NCI-H146 treated with DMSO at 0.1 percent for 48 hours (cell line): ENCODE measurements around the gene ATP6V1B1.

ENCODE experiments used
- DNase-seq: peaks from one replicate; lab custom pipeline; 2025; ENCODE audit not compliant: unreplicated experiment; lab: John Stamatoyannopoulos, UW

Gene ATP6V1B1

DNA sequence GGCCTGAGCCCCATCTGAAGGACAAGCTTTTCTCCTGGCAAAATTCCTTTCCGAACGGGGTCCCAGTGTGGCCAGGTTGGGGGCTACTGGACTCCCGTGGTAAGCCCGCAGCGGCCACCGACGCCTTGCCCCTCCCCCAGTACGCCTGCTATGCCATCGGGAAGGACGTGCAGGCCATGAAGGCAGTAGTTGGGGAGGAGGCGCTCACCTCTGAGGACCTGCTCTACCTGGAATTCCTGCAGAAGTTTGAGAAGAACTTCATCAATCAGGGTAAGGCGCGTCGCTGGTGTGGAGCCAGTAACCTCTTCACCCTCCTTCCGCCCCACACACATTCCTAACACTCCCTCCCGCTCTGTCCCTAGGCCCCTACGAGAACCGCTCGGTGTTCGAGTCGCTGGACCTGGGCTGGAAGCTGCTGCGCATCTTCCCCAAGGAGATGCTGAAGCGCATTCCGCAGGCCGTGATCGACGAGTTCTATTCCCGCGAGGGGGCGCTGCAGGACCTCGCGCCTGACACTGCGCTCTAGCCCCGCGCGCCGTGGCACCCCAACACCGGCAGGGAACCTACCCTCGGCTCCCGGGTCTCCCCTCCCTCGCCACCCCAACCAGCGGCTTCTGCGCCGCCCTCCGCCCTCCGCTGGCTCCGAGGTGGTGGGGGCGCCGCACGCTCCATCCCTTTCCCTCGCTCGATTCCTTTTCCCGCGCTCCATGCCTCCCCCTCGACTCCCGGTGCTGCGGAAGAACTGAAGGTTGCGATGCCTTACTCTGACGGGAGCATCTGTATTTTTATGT lies 29.1 kb downstream of the ATP6V1B1 start:
- peak; percentile 53 for DNase-seq

DNA sequence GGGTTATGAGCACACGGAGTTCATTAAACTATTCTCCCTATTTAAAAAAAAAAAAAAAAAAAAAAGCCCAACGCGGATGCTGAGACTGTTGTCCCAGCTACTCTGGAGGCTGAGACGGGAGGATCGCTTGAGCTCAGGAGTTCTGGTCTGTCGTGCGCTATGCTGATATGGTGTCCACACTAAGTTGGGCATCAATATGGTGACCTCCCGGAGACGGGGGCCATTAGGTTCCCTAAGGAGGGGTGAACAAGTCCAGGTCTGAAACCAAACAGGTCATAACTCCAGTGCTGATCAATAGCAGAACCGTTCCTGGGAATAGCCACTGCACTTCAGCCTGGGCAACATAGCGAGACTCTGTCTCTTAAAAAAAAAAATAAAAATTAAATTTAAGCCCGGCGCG lies 29.8 kb downstream of the ATP6V1B1 start:
- no peak for DNase-seq

DNA sequence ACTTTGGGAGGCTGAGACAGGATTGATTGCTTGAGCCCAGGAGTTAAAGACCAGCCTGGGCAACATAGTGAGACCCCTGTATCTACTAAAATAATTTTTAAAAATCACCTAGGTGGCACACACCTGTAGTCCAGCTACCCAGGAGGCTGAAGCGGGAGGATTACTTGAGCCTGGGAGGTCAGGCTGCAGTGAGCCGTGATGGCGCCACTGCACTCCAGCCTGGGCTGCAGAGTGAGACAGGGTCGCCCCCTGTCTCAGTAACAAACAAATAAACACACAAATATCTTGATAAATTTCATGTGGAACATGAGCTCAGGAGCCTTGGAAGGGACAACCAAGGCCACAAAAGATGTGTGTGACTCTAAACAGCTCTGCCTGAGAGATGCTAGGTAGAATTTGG lies 31.0 kb downstream of the ATP6V1B1 start:
- DNase-seq, result no peak

DNA sequence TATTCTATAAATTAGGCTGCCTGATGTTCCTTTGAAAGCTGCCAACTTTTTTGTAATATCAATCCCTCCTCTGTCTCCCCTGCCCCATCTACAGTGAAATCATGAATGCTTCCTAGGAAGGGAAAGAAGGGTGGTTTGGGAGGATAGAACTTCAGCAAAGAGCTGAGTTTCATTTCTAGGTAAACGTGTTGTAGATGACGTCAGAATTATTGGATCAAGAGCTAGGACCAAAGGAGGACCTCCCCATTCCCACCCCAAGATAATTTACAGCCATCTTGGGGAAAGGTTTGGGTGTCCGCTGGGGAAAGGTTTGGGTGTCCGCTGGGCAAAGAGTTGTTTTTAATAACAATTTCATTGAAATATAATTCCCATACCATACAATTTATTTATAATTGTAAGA lies 31.5 kb downstream of the ATP6V1B1 start:
- DNase-seq, result no peak

DNA sequence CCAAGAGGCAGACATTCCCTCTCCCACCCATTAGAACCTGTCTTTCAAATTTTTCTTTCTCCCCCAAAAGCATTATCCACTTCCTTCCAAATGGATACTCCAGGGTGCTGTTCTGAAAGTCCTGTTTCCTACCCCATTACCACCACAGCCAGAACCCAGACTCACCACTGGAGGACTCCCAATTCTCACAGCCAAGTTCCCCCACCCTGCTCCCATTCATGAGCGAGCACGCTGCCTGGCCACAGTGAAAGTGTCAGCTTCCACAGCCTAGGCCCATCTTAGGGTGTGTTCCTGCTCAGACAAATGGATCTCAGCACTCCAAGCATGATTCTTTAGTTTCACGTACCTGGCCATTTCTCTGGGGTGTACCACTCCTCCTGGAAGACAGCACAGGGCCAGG lies 38.9 kb downstream of the ATP6V1B1 start:
- DNase-seq, result no peak

DNA sequence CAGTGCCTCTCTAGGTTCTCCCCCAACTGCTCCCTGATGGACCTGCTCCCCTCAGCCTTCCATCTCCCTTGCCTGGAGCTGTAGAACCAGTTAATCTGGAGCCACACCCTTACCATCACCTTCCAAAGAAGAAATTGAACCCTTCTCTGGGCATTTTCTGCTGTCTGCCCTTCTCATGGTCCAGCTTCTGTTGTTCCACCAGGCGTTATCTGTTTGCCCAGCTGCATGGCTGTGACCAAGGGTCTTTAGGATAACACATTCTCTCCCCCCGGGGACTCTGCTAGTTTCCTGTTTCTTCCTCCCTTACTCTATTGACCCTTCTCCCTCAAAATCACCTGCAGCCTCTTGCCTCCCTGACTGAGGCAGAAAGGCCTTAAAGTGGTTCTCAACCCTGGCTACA lies 39.5 kb downstream of the ATP6V1B1 start:
- DNase-seq, result peak; percentile 62

DNA sequence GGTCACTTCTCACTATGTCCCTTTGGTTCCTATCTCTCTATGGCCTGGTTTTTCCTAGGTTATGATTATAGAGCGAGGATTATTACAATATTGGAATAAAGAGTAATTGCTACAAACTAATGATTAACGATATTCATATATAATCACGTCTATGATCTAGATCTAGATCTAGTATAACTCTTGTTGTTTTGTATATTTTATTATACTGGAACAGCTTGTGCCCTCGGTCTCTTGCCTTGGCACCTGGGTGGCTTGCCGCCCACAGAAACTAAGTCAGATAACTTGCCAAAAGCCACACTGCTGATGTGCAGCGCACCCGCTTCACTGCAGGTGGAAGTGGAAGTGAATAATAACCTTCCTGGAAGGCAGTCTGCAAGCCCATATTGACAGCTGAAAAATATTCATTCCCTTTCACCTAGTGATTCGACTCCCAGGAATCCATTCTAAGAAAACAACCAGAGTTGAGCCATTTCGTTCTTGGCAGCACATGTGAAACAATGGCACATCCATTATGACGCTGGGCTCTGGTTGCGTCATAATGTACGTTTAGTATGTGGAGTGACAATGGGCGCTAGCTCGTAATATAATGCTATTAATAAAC lies 42.0 kb downstream of the ATP6V1B1 start:
- peak; percentile 15 for DNase-seq

DNA sequence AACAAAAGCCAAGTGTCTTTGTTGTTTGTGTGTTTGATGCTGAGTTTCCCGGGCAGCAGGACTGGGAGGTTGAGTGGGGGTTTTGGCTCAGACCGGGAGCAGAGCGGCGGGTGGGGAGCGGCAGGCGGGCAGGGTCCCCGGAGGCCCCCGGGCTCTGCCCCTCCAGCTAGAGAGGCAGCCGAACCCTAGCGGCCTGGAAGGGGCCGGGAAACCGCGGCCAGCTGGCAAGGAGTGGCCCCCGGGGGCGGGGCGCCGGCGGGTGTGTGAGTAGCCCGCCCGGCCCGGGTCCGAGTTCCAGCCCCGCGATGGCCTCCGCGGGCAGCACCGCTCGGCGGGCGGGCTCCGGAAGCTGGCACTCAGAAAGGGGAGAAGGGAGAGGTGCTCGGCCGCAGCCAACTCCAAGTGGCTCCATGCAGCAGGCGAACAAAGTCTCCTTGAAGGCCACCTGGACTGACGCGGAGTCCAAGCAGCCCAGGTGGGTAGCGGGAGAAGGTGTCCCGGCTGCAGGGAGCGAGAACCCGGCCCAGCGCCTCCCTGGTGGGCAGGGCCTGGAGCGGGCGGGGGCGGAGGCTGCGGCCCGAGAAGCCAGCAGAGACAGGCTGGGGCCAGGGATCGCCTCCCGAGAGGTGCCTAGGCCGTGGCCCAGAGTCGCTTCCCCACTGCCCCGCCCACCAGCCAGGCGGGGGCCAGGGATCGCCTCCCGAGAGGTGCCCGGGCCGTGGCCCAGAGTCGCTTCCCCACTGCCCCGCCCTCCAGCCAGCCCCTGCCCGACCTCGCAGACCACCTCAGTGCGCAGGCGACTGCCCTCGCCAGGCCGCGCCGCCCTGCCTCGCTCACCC lies 42.9 kb downstream of the ATP6V1B1 start, which contains the start of gene ANKRD53:
ANKRD53 (plus strand) TSS at position 290 of the 839 bp plus-strand sequence; CDS start at position 306, 16 bp downstream.
- DNase-seq, result no peak

DNA sequence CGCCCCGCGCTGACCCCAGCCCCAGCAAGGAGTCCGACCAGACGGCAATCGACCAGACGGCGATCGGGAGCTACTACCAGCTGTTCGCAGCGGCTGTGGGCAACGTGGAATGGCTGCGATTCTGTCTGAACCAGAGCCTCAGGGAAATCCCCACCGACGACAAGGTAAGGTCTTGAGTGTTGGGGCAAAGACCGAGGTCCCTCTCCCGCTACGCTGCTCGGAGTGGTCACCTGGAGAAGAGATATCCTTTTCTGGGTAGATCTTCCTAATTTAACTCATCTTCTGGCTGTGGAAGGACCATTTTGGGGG lies 43.4 kb downstream of the ATP6V1B1 start:
- no peak for DNase-seq

DNA sequence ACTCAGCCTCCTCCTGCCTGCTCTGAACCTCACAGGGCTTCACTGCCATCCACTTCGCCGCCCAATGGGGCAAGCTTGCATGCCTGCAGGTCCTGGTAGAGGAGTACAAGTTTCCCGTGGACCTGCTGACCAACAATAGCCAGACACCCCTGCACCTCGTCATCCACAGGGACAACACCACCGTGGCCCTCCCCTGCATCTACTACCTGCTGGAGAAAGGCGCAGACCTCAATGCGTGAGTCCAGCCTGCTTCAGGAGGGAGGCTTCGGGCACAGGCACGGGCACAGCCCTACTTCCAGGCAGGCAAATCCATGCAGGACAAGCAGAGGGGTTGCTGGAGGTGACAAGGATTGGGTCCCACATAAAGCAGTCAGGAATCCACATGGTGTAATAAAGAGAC lies 43.9 kb downstream of the ATP6V1B1 start:
- no peak for DNase-seq

DNA sequence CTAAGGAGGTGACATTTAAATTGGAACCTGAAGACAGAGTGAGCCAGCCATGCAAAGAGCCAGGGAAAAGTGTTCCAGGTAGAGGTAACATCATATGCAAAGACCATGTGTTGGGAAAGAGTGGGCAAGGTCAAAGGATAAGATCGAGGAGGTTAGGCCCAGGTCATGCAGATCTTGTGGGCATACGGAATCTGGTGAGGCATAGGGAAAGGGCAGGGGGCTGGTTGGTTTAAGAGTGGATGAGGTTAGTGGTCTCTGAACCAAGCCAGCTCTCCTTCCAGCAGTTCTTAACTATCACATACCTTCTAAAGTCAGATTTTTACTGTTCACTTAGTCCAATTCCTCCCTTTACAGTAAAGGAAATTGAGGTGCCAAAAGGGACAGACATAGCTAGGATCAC lies 45.7 kb downstream of the ATP6V1B1 start:
- no peak for DNase-seq

DNA sequence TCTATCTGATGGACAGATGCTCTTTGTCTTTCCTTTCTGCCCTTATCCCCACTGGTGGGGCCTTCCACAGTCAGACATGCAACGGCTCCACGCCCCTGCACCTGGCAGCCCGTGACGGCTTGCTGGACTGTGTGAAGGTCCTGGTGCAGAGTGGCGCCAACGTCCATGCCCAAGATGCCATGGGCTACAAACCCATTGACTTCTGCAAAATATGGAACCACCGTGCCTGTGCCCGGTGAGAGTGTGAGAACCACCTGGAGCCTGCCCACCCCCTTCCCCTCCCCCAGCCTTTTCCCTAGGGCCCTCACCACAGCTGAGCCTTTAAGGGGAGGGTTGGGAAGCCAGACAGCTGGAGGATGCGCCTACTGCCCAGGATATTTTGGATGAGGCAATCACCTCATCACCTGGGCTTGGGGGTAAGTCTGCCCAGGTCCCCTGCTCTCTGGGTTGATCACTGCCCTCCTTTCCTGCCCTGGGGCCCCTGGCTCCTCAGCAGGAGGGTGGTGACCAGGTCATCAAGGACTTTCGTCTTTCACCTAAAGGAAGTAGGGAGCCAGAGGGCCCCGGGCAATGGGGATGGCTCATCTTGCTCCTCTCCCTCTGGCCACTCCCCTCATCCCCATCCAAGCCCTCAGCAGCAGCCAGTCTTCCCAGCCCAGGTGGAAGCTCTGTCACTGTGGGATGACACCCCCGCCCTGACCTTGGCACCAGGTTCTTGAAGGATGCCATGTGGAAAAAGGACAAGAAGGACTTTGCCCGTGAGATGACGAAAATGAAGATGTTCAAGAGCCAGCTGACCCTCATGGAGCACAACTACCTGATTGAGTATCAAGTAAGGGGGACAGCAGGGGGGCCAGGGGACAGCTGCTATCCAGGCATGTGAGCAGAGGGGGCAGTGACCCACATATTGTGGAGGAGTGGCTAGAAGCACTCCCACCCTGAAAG lies 46.4 kb downstream of the ATP6V1B1 start:
- DNase-seq, result no peak

DNA sequence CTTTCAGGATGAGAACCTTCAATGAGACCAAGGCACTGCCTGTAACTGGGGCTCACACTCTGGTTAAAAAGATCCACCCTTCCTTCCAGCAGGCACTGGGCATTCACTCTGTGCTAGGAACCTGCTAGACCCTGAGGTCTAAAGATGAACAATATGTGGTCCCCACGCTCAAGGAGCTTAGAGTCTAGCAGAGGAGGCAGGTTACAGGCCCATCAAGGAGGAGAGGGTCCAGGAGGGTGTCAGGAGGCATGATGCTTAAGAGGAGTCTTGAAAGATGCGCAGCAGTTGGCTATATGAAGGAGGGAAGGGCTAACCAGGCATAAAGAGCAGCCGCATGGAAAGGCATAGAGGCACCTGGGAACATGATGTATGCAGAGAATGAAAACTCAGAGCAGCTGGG lies 47.3 kb downstream of the ATP6V1B1 start:
- DNase-seq, result no peak

DNA sequence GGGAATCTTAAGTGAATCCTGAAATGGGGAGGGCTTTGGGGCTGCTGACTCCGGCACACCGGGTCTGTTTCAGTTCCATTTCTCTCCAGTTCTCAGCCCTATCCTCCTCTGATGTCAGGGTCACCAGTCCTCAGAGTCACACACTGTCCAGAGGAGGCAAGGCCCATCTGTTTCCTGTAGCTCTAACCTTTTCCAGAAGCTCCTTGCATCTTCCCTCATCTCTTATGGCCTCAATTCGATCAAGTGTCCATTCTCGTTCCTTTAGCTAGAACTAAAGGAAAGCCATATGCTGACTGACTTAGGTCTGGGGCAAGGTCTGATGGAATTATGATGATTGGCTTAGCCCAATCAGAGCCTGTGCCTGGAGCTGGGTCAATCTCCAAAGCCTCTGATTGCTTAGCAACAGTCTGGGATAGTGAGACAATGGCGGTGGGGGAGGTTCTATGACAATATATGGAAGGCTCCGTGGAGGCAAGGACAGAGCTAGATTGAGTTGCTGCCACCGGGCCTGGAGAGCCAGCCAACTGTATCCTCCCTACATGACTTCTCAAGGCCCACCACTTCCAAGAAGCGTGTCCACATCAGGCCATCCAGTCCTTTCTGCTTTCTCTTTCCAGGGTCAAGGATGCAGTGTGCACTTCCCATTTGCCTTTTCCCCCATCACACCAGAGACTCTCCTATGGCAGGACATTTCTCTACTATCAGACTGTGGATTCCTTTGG lies 48.0 kb downstream of the ATP6V1B1 start:
- no peak for DNase-seq

DNA sequence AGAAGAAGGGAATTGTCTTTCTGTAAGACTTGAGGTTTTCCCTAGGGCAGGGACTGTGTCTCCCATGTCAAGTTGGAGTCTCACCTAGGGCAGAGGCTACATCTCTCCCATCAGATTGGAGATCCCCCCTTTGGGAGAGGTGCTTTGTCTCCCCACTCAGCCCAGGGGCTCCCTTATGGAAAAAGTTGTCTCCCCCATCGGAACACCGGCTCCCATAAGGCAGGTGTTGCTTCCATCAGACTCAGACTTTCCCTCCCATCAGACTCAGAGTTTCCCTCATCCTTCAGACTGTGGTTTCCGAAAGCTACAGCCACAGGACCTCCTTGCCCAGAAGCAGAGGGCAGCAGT lies 48.5 kb downstream of the ATP6V1B1 start:
- DNase-seq, result no peak

DNA sequence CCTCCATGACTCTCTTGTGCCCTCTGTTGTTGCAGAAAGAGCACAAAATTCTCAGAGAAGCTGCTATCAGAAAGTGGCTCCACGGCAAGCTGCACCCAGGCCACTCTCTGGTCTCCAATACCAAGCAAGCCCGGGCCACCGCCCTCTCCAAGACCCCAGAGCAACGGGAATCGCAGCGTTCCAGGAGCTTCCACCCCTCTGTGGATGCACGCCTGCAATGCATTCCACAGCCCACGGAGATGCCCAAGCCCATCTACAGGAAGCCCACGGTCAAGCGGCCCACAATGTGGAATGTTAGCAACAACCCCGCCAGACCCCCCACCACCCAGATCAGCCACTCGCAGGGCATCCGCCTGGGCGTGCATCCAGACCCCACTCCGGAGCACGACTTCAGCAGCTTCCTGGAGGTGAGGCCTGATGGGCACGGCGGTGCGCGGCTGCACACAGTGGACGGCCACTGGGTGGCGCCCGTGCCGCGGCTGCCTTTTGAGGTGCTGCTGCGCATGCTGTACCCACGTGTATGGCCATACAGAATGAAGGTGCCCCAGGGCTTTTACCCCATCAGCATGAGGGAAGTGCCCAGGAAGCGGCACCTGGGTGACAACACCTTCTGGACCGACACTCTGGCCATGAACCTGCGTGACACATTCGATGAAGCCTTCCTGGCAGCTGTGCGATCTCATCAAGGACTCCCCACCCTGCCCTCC lies 49.0 kb downstream of the ATP6V1B1 start:
- DNase-seq, result no peak

DNA sequence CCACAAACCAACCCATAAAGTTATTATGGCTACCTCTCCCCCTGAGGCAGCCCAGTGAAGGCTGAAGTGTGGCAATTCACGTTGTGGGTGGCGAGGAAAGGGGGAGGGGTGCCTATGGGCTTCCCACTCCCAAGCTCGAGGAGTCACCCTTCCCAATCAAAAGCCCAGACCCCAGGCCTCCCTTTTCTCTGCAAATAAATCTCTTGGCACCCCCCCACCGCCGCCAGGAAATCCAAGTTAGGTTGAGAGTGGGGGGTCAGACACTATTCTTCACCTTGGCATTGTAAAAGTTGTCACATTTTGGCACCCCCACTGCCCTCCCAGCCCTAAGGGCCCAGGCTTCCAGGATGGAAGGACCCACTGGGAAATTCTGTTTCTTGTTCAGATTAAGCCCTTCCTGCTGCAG lies 49.6 kb downstream of the ATP6V1B1 start:
- DNase-seq, result no peak

DNA sequence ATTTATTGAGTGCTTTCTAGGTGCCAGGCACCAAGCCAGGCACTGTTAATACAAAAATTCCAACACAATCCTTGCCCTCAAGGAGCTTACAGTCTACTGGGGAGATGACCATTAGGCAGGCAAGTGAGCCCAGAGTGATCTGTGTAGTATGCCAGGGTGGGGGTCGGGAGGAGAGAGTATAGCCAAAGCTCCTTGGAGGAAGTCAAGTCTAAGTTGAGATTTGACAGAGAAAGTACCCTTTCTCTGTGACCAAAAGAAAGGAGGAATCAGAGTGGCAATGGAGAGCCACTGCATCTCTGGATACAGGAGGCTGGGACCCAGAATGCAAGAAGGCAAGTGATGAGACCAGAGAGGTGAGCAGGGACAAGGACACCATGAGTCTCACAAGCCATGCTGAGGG lies 50.3 kb downstream of the ATP6V1B1 start:
- no peak for DNase-seq

DNA sequence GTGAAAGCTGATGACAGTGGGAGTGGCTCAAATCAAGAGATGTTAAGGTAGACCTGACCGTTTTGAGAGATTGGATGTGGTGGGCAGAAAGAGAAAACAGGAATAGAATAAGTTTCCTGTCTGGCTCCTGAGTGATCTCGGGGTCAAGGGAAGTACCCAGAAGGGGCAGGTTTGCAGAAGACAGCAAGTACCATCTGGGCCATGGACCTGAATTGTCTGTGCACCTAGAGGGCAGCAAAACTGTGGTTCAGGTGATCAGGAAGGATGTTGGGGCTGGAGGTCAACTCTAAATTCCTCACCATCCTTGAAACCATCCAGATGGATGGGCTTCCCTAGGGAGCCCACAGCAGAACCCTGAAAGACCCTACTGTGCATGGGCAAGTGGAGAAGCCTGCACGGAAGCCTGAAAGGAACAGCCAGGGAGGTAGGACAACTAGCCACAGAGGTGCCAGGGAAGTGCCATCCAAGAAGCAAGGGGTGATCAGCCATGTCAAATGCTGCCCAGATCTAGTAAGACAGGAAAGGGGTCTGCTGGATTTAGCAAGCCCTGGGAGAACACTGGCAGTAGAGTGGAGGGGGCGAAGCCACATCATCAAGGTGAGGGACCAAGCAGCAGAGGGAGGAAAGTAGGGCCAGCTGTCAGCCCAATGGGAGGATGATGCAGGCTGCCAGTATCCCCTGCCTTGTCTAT lies 50.9 kb downstream of the ATP6V1B1 start:
- no peak for DNase-seq
